Upper lobe of right lung (tissue), 1 donor: Measurements from ENCODE around the gene CAMK1D. TPM values are rescaled to one million over a fixed set of nuclear protein-coding genes. Genes with fewer than 3 reads are reported as not detected.

Experiments
- ATAC-seq: fragments of 200-7000 bp; cut with Tn5 transposase; one replicate; pipeline ENCODE4 v1.9.1; 2020; ENCODE audit warnings: mild to moderate bottlenecking, moderate library complexity
- DNase-seq: peaks from one replicate; pipeline ENCODE4 v3.0.0-alpha.2; 2020
- H3K27ac ChIP-seq: fragments of 200-600 bp; one replicate; pipeline ENCODE4 v1.8.0; 2022
- H3K27me3 ChIP-seq: fragments of 200-600 bp; one replicate; pipeline ENCODE4 v1.8.0; 2022; ENCODE audit warnings: mild to moderate bottlenecking
- H3K36me3 ChIP-seq: fragments of 200-600 bp; one replicate; pipeline ENCODE4 v1.8.0; 2022
- H3K4me1 ChIP-seq: fragments of 200-600 bp; one replicate; pipeline ENCODE4 v1.8.0; 2022
- H3K4me3 ChIP-seq: fragments of 200-600 bp; one replicate; pipeline ENCODE4 v1.8.0; 2022; ENCODE audit warnings: mild to moderate bottlenecking
- H3K9me3 ChIP-seq: fragments of 200-600 bp; one replicate; pipeline ENCODE4 v1.8.0; 2022
- intact Hi-C: fragments of 100-400 bp; cut with DNase I; formaldehyde crosslinking; loops from one replicate; pipeline ENCODE4 v1.11.0; 2022
- total RNA-seq: library from RNA; stranded (reverse); fragmentation: NEBNext Ultra II Directional; extraction: Animal tissue kit (Norgen Biotek cat#: 25700); gene quantifications from one replicate; pipeline ENCODE4 v1.2.1, GENCODE V29; 2021
- TF ChIP-seq, protein P1 (sequence below): fragments of 200-600 bp; IDR thresholded peaks from one replicate; pipeline ENCODE4 v1.8.0; 2022; ENCODE audit warnings: antibody characterized with exemption
- donor health status: DM: no; HTN: yes; CAD: no; lungs with severe emphysema.

The CAMK1D gene
- total RNA-seq, 1 donor from 2014 or later: 17.1 TPM

DNA sequence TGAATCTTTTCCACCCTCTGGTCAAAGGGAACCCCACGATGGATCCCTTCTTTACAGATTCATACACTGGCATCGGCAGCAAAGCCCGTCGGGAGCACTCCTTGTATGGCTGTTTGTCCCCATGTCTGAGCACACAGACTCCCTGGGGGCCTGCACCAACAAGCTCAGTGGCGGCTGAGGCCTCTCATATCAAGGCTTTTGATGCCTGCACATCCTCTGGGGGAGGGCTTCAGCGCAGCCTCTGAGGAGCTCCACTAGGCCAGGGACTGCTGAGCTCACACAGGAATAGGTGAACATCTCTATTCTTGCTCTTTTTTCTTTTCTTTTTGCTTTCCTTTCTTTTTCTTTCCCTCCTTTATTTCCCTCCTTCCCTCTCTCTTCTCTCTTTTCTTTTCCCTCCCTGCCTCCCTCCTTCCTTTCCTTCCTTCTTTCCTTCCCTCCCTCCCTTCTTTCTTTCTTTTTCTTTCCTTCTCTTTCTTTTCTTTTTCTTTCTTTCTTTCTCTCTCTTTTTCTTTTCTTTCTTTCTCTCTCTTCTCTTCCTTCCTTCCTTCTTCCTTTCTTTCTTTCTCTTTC is 477.5 kb downstream of the CAMK1D start:
- Histone ChIP-seq H3K9me3 (no peaks in the 10 kb centered on the region), H3K4me1 (no peaks in the 10 kb centered on the region), H3K36me3 (no peaks in the 10 kb centered on the region), H3K27me3 (no peaks in the 10 kb centered on the region), H3K27ac (no peak overlapping the region), H3K4me3 (no peak overlapping the region)
- intact Hi-C loops: no loop called here
- TF ChIP-seq, protein P1, sequence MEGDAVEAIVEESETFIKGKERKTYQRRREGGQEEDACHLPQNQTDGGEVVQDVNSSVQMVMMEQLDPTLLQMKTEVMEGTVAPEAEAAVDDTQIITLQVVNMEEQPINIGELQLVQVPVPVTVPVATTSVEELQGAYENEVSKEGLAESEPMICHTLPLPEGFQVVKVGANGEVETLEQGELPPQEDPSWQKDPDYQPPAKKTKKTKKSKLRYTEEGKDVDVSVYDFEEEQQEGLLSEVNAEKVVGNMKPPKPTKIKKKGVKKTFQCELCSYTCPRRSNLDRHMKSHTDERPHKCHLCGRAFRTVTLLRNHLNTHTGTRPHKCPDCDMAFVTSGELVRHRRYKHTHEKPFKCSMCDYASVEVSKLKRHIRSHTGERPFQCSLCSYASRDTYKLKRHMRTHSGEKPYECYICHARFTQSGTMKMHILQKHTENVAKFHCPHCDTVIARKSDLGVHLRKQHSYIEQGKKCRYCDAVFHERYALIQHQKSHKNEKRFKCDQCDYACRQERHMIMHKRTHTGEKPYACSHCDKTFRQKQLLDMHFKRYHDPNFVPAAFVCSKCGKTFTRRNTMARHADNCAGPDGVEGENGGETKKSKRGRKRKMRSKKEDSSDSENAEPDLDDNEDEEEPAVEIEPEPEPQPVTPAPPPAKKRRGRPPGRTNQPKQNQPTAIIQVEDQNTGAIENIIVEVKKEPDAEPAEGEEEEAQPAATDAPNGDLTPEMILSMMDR: no peak
- DNase-seq (no peak), ATAC-seq (no peak)

DNA sequence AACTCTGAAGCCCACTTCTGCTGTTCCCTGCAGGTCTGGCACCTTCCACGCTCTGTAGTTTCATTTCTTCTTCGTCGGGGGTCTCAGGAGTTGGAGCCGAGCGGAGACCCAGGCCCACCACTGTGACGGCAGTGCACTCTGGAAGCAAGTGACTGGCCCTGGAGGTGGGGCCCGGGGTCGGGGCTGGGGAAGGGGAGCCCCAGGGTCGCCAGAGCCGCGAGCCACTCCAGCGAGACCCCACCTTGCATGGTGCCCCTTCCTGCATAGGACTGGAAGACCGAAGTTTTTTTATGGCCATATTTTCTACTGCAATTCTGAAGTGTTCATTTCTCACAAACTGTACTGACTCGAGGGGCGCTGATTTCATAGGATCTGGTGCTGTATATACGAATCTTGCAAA is 479.4 kb downstream of the CAMK1D start:
- no peak for ATAC-seq
- Histone ChIP-seq H3K36me3 (no peaks in the 10 kb centered on the region), H3K4me1 (no peaks in the 10 kb centered on the region), H3K27ac (no peak overlapping the region), H3K4me3 (no peak overlapping the region), H3K9me3 (no peaks in the 10 kb centered on the region), H3K27me3 (no peaks in the 10 kb centered on the region)
- intact Hi-C loops: no loop called here
- TF ChIP-seq, protein P1: no peak
- DNase-seq: no peak

DNA sequence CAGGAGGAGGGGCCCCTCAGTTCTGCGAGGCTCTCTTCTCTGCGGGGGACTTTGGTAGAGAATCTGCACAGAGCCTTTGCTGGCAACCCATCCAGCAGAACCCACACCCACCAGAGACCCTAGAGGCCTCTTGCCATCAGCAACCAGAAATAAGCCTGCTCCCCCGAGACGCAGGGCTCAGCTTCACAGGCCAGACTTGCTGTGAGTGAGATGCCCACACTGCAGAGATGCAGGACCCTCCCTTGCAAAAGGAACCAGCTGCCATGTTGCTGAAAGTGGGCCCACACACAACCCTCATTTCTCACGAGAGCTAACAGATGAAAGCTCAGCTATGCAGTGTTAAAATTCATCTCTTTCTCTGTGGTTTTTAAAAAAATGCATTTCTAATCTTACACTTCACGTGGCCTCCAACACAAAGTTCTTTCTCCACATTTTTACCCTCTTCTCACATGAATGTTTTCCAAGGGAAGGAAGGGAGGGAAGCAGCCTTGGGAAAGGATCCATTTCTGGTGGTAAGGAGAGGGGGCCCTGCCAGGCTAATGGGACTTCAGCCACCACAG is 480.6 kb downstream of the CAMK1D start:
- Histone ChIP-seq H3K4me3 (no peak overlapping the region), H3K9me3 (no peaks in the 10 kb centered on the region), H3K4me1 (no peaks in the 10 kb centered on the region), H3K36me3 (no peaks in the 10 kb centered on the region), H3K27ac (no peak overlapping the region), H3K27me3 (no peaks in the 10 kb centered on the region)
- TF ChIP-seq, protein P1: no peak
- no peak for ATAC-seq
- no peak for DNase-seq
- intact Hi-C loops: no loop called here

DNA sequence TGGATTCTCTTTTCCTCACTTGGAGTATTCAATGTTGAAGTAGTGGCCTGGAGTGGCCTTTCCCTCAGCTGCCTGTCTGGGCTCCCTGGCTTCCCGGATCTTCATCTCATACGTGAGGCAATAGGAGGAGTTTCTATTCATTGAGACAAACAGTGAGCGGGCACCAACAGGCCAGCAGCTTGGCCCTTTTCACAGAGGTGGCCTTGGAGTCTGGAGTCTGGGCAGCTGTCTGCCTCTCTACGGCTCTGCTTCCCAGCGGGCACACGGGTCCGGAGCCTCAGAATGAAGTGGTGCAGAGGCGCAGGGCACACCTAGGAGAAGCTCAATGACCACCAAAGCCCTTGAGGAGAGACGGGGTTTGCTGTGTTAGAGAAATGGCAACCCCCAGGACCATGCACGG is 482.7 kb downstream of the CAMK1D start:
- Histone ChIP-seq H3K4me1 (peaks cover 5% of the 10 kb centered on the region), H3K27me3 (no peaks in the 10 kb centered on the region), H3K36me3 (no peaks in the 10 kb centered on the region), H3K27ac (no peak overlapping the region), H3K9me3 (no peaks in the 10 kb centered on the region), H3K4me3 (no peak overlapping the region)
- DNase-seq (no peak), ATAC-seq (no peak)
- intact Hi-C loops: no loop called here
- TF ChIP-seq, protein P1: no peak

DNA sequence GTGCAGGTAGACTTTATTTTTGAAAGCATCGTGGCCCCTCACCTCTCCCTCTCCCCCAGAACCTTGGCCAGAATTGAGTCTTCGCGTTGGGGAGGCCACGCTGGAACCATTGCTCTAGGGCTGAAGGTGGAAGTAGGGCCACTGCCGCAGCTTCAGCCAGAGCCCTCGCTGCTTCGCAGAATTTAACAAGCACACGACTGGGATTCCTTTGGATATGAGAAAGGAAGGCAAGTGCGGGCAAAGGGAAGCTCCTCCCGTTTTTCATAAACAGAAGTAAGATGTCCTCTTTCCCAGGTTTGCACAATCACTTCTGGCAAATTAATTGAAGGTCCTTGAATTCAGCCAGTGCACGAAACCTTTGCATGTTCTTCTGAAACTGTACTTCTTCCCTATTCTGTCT is 484.1 kb downstream of the CAMK1D start:
- Histone ChIP-seq H3K27ac (no peak overlapping the region), H3K4me1 (peaks cover 5% of the 10 kb centered on the region), H3K36me3 (no peaks in the 10 kb centered on the region), H3K4me3 (no peak overlapping the region), H3K9me3 (no peaks in the 10 kb centered on the region), H3K27me3 (no peaks in the 10 kb centered on the region)
- intact Hi-C loops: no loop called here
- DNase-seq (no peak), ATAC-seq (no peak)
- TF ChIP-seq, protein P1: no peak
